SKM-1 (cell line): ENCODE data around the gene ELN.
"Not testable (repeated sequence)": the region's sequence is repeated elsewhere in the genome, so short reads cannot be mapped to it uniquely, and the experiment has no call there.

Source experiments
- DNase-seq: peaks from one replicate; lab custom pipeline; 2025; ENCODE audit not compliant: unreplicated experiment; lab: John Stamatoyannopoulos, UW

Gene ELN

DNA sequence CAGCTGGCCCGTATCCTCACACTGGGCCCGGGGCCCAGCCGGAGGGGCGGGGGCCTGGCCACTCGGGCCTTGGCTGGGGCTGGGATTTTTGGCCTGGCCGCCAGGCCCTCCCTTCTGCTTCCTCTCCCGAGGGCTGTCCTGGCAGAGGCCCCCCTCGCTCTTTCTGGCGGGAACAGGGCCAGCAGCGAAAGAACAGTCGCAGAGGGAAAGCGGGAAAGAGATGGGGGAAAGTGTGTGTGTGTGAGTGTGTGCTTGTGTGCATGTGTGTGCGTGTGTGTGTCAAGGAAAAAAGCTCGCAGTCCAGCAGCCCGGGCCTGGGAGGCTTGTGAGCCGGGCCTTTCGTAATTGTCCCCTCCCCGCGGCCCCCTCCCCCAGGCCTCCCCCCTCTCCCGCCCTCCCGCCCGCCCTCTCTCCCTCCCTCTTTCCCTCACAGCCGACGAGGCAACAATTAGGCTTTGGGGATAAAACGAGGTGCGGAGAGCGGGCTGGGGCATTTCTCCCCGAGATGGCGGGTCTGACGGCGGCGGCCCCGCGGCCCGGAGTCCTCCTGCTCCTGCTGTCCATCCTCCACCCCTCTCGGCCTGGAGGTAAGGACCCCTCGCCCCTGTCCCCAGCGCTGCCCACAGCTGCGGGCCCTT is at the start of gene ELN:
Gene ELN (plus strand): TSS at position 491 of the 638 bp plus-strand sequence. CDS start 15 bp downstream, at position 506.
- DNase-seq: no peak

DNA sequence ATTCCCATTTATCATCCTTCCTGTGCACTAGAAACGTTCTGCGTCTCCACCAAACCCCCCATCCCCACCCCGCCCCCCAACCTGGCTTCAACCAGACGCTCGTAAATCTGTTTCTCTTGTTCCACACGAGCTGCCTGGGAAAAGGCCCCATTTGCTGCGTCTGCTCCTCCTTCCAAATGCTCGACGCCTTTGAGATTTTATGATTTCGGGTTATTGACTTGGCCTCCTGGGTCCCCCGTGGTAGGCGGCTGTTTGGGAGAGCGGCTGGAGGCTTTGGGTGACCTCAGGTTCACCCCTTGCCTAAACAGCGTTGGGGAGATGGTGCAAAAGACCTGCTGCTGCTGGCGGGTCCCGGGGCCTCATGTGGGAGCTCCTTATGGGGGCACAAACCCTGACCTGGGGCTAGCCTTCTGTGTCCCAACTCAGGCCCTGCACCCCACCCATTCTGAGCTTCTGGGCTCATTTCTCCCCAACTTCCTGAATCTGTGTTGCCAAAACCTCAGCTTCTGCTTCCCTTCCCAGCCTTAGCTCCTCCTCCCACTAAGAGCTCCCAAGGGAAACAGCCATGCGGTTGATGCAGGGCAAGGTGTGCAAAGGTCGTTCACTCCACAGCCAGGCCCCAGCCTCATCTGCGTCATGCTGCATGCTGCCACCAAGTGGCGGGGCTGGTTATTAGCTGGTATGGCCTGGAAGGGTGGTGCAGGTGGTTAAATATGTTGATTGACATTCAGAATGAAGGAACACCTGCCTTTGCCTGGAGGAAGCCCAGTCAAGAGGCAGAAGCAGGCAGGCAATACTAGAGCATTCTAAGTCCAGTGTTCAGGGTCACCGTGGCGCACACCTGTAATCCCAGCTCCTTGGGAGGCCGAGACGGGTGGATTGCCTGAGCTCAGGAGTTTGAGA is 49.1 kb upstream of the ELN start:
- peak; percentile 77 for DNase-seq

GRCh38 chr7:73979656-73980055 is 48.3 kb upstream of the ELN start:
- not testable (repeated sequence) for DNase-seq

- no peak for DNase-seq
Observed at GRCh38 chr7:73980206-73980605, 47.8 kb upstream of the ELN start.

- DNase-seq: no peak
Observed at GRCh38 chr7:73981933-73982332, 46.0 kb upstream of the ELN start.

DNA sequence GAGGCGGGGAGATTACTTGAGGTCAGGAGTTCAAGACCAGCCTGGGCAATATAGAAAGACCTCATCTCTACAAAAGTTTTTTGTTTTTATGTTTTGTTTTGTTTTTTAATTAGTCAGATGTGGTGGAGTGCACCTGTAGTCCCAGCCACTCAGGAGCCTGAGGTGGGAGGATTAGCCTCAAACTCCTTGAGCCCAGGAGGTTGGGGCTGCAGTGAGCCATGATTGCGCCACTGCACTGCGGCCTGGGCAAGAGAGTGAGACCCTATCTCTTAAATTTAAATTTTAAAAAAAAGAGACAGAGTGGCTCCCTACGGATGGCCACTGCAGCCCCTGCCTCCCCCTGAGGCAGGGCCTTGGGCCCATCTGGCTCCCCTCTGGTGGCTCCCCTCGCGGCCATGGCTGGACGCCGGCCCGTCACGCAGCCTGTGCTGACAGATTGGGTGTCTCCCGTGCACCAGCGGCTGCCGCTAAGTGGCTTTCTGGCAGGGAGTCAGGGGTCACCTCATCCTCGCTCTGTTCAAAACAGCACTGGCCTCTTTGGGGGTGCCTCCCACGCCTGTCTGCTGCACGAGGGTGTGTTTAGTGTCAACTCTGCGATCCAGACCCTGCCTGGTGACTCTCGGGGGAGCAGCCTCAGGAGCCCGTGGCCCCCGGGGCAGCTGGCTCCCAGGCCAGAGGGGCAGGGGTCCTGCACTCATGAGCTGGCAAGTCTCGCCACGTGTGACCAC is 44.4 kb upstream of the ELN start:
- no peak for DNase-seq

DNA sequence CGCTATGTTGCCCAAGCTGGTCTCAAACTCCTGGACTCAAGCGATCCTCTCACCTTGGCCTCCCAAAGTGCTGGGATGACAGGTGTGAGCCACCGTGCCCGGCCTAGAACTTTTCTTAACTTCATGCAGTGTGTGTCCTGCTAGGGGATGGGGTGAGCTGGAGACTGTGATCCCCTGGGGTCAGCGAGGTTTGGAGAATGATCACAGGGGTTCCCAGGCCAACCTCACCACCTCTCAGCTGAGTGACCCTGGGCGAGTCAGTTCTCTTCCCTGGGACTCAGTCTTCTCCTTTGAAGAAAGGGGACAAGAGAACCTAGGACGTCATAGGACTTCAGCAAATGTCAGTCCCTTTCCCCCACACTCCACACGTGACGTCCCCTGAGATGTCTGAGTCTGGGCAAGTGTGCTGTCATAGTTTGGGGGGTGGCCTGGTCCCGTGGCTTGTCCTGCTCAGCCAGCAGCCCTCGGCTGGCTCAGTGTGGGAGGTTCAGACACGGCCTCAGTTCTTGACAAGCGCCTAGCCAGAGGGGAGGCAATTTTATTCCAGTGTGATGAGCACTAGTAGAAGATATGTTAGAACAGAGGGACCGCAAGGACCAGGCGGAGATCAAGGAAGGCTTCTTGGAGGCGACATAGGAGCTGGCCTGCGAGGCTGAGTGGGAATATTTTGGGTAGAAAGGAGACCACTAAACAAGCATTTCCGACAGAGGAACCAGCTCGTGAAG is 43.3 kb upstream of the ELN start:
- DNase-seq: no peak

- DNase-seq: no peak
Observed at GRCh38 chr7:73985737-73986141, 42.2 kb upstream of the ELN start.

GRCh38 chr7:73986158-73986631 is 41.8 kb upstream of the ELN start:
- DNase-seq: no peak

- no peak for DNase-seq
Observed at GRCh38 chr7:73987298-73987697, 40.7 kb upstream of the ELN start.

- no peak for DNase-seq
Observed at GRCh38 chr7:73988197-73988596, 39.8 kb upstream of the ELN start.

GRCh38 chr7:73991522-73992100 is 36.4 kb upstream of the ELN start:
- no peak for DNase-seq

GRCh38 chr7:73992101-73992562 is 35.8 kb upstream of the ELN start:
- no peak for DNase-seq

GRCh38 chr7:73994023-73994422 is 34.0 kb upstream of the ELN start:
- no peak for DNase-seq

GRCh38 chr7:73994761-73995160 is 33.2 kb upstream of the ELN start:
- DNase-seq: no peak

GRCh38 chr7:73995330-73995729 is 32.6 kb upstream of the ELN start:
- DNase-seq: no peak

DNA sequence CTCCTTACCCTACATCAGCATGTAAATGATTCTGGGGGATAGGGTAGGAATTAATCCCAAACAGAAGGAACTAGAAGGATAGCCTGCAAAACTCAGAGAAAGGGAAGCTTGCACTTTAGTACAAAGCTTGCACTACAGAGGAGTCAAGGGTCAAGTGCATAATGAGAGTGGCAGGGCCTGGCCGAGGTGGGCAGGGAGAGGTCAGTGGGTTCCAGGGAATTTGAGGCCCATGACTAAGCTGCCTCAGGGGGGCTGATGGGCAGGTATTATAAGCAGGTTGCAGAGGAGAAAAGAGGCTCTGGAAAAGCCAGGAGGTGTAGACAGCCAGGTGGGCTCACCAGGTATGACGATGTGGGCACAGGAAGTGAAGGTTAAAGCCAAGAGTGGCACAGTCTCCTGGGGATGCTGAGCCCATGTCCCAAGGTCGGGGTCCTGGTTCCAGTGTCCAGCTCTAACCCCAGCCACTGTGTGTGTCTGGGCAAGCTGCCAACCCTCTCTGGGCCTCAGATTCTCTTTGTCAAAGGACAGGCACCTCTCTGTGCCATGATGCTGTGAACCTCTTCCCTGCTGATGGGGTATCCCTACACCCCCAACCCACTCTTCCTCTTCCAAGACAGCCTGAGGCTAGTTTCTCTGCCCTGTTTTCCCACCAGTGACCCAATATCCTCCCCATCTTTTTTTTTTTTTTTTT is 32.0 kb upstream of the ELN start:
- DNase-seq: no peak

DNA sequence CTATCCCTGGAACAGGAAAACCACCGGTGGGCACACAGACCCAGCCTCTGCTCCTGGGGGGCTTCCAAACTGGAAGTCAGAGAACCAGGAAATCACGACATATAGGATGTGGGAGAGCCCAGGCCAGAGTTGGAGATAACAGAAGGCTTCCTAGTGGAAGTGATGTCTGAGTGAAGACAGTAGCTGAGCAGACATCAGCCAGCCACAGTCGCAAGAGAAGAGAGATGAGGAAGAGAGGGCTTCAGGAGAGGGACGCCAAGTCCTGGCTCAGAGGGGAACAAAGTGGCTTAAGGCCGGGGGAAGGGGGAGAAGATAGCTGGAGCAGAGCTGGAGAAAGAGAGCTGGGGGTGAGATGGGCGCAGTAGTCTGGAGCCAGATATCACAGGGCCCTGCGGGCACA is 30.9 kb upstream of the ELN start:
- no peak for DNase-seq

GRCh38 chr7:73999664-74000435 is 28.1 kb upstream of the ELN start:
- DNase-seq: no peak
